K562 (cell line): Measurements from ENCODE around the gene AGPAT2. TPM values are rescaled to one million over a fixed set of nuclear protein-coding genes. Genes with fewer than 3 reads are reported as not detected.

Source experiments
- EGR1 ChIP-seq: fragments of 450-650 bp; conservative IDR thresholded peaks from 2 replicates; pipeline ENCODE4 v1.6.1; 2017; ENCODE audit warnings: mild to moderate bottlenecking
- JUNB ChIP-seq: fragments of 450-650 bp; formaldehyde crosslinking; conservative IDR thresholded peaks from 2 replicates; pipeline ENCODE4 v1.4.0; 2020; ENCODE audit warnings: mild to moderate bottlenecking
- STAG1 ChIP-seq: sonication (generic); formaldehyde crosslinking; IDR thresholded peaks from 2 replicates; pipeline ENCODE4 v1.5.0; 2020; ENCODE audit warnings: missing genetic modification reagents, borderline replicate concordance
- ZNF3 ChIP-seq: fragments of 250-450 bp; sonication (Bioruptor Pico); IDR thresholded peaks from 2 replicates; pipeline ENCODE4 v1.5.0; 2021; ENCODE audit warnings: mild to moderate bottlenecking, moderate library complexity
- polyA plus RNA-seq, 8 experiments: library from polyadenylated mRNA; depleted of rRNA in 4 of 8; stranded (reverse) in 5 of 8; unstranded in 3 of 8; fragments of >200 nt; fragmentation: Nextera tagmentation in 2 of 8; fragmentation: Illumina TruSeq in 1 of 8; extraction: Ambion mirVana in 2 of 8; extraction: Trizol in 1 of 8; gene quantifications; 2 replicates each; pipeline versions ENCODE4 v1.2.1 to v1.2.3, GENCODE V29; 2011 to 2014; ENCODE audit warnings: inconsistent platforms in 1 of 8, missing spikeins in 1 of 8
- total RNA-seq, 7 experiments: library from RNA; depleted of rRNA in 6 of 7; stranded (reverse); fragments of >200 nt in 6 of 7; fragmentation: Illumina TruSeq in 2 of 7; extraction: Trizol in 2 of 7; gene quantifications; 2 replicates each; pipeline versions ENCODE4 v1.2.1 to v1.2.3, GENCODE V29; 2011 to 2021; ENCODE audit warnings: low replicate concordance in 1 of 7
- TF ChIP-seq, protein P1 (sequence below): fragments of 450-650 bp; IDR thresholded peaks from 2 replicates; pipeline ENCODE4 v1.6.1; 2016; ENCODE audit warnings: low read depth
- TF ChIP-seq, protein P2 (sequence below), 3 experiments: fragments of 200-800 bp in 1 of 3; fragments of 250-450 bp in 1 of 3; fragments of 450-650 bp in 1 of 3; sonication (Bioruptor Pico) in 1 of 3; sonication (Bioruptor generic) in 1 of 3; formaldehyde crosslinking in 1 of 3; IDR thresholded peaks; 2 replicates each; pipeline versions ENCODE4 v1.6.1 to v1.8.0; 2016 to 2022; ENCODE audit warnings: mild to moderate bottlenecking in 2 of 3, missing genetic modification characterization in 2 of 3, missing compliant biosample characterization in 1 of 3, moderate library complexity in 1 of 3
- TF ChIP-seq, protein P3 (sequence below): fragments of 200-800 bp; sonication (Bioruptor generic); IDR thresholded peaks from 2 replicates; pipeline ENCODE4 v1.6.1; 2017; ENCODE audit warnings: missing genetic modification characterization, missing compliant biosample characterization
- TF ChIP-seq, protein P4 (sequence below): fragments of 250-450 bp; sonication (Bioruptor Pico); IDR thresholded peaks from 2 replicates; pipeline ENCODE4 v1.8.0; 2022; ENCODE audit warnings: moderate library complexity, mild to moderate bottlenecking, inconsistent platforms

The AGPAT2 gene
- total and polyA plus RNA-seq, 9 of the 15 experiments (the other 6 are each of a cell fraction or from before 2014, with no cell fraction given), result 0.13 to 54.5 (median 23.9) TPM

DNA sequence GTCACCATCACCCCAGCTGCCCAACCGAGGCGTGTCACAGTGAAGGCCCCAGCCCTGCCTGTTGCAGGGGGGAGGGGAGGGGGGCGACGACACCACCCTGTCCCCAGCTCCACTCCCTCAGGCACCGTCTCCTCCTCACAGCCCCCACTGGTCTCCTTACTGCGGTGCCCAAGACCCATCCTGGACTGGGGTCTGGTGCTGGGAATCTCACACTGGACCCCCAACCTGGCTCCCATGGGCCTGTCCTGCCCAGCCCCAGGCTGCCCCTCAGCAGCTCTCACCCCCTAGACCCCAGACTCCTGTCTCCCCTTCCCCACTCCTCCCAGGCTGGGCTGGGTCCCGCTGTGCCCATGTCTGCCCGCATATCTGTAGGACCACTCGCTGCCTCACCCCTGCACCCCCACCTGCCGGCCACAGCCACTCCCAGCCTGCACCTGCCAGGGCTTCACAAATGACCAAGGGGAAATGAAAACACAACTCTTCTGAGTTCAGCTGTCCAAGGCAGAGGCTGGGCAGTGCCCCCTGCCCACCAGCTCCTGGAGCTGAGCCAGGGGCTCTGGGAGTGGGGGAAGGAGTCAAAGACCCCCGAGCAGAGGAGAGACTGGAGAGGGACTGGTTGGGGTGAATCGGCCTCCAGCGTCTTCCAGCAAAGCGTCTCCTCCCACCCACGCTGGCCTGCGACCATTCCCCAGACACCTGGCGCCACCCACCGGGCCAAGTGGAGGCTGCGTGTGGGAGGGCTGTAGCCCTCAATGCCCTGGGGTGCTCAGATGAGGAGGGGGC lies 57.2 kb downstream of the AGPAT2 start (continued):
- TF ChIP-seq, protein P1, sequence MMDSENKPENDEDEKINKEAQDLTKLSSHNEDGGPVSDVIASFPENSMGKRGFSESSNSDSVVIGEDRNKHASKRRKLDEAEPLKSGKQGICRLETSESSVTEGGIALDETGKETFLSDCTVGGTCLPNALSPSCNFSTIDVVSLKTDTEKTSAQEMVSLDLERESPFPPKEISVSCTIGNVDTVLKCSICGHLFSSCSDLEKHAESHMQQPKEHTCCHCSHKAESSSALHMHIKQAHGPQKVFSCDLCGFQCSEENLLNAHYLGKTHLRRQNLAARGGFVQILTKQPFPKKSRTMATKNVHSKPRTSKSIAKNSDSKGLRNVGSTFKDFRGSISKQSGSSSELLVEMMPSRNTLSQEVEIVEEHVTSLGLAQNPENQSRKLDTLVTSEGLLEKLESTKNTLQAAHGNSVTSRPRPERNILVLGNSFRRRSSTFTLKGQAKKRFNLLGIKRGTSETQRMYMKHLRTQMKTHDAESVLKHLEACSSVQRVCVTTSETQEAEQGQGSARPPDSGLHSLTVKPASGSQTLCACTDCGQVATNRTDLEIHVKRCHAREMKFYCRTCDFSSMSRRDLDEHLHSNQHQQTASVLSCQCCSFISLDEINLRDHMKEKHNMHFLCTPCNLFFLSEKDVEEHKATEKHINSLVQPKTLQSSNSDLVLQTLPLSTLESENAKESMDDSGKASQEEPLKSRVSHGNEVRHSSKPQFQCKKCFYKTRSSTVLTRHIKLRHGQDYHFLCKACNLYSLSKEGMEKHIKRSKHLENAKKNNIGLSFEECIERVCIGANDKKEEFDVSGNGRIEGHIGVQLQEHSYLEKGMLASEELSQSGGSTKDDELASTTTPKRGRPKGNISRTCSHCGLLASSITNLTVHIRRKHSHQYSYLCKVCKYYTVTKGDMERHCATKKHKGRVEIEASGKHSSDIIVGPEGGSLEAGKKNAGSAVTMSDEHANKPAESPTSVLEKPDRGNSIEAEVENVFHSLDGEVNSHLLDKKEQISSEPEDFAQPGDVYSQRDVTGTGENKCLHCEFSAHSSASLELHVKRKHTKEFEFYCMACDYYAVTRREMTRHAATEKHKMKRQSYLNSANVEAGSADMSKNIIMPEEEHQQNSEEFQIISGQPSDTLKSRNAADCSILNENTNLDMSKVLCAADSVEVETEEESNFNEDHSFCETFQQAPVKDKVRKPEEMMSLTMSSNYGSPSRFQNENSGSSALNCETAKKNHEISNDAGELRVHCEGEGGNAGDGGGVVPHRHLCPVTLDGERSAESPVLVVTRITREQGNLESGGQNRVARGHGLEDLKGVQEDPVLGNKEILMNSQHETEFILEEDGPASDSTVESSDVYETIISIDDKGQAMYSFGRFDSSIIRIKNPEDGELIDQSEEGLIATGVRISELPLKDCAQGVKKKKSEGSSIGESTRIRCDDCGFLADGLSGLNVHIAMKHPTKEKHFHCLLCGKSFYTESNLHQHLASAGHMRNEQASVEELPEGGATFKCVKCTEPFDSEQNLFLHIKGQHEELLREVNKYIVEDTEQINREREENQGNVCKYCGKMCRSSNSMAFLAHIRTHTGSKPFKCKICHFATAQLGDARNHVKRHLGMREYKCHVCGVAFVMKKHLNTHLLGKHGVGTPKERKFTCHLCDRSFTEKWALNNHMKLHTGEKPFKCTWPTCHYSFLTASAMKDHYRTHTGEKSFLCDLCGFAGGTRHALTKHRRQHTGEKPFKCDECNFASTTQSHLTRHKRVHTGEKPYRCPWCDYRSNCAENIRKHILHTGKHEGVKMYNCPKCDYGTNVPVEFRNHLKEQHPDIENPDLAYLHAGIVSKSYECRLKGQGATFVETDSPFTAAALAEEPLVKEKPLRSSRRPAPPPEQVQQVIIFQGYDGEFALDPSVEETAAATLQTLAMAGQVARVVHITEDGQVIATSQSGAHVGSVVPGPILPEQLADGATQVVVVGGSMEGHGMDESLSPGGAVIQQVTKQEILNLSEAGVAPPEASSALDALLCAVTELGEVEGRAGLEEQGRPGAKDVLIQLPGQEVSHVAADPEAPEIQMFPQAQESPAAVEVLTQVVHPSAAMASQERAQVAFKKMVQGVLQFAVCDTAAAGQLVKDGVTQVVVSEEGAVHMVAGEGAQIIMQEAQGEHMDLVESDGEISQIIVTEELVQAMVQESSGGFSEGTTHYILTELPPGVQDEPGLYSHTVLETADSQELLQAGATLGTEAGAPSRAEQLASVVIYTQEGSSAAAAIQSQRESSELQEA, result no peak
- TF ChIP-seq, protein P2, sequence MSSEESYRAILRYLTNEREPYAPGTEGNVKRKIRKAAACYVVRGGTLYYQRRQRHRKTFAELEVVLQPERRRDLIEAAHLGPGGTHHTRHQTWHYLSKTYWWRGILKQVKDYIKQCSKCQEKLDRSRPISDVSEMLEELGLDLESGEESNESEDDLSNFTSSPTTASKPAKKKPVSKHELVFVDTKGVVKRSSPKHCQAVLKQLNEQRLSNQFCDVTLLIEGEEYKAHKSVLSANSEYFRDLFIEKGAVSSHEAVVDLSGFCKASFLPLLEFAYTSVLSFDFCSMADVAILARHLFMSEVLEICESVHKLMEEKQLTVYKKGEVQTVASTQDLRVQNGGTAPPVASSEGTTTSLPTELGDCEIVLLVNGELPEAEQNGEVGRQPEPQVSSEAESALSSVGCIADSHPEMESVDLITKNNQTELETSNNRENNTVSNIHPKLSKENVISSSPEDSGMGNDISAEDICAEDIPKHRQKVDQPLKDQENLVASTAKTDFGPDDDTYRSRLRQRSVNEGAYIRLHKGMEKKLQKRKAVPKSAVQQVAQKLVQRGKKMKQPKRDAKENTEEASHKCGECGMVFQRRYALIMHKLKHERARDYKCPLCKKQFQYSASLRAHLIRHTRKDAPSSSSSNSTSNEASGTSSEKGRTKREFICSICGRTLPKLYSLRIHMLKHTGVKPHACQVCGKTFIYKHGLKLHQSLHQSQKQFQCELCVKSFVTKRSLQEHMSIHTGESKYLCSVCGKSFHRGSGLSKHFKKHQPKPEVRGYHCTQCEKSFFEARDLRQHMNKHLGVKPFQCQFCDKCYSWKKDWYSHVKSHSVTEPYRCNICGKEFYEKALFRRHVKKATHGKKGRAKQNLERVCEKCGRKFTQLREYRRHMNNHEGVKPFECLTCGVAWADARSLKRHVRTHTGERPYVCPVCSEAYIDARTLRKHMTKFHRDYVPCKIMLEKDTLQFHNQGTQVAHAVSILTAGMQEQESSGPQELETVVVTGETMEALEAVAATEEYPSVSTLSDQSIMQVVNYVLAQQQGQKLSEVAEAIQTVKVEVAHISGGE (CRISPR knock-in tag; IDR thresholded peaks at IDR 0.05), result no peak
- peak; percentile 88; the same call in 1 of the 2 replicates for TF ChIP-seq STAG1 (CRISPR knock-in tag)
- TF ChIP-seq EGR1, result peak; percentile 90
- TF ChIP-seq, protein P3, sequence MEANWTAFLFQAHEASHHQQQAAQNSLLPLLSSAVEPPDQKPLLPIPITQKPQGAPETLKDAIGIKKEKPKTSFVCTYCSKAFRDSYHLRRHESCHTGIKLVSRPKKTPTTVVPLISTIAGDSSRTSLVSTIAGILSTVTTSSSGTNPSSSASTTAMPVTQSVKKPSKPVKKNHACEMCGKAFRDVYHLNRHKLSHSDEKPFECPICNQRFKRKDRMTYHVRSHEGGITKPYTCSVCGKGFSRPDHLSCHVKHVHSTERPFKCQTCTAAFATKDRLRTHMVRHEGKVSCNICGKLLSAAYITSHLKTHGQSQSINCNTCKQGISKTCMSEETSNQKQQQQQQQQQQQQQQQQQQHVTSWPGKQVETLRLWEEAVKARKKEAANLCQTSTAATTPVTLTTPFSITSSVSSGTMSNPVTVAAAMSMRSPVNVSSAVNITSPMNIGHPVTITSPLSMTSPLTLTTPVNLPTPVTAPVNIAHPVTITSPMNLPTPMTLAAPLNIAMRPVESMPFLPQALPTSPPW (CRISPR knock-in tag), result 0 out of 2 replicates have a peak, but pooled peaks have one; percentile 36
- TF ChIP-seq, protein P4, sequence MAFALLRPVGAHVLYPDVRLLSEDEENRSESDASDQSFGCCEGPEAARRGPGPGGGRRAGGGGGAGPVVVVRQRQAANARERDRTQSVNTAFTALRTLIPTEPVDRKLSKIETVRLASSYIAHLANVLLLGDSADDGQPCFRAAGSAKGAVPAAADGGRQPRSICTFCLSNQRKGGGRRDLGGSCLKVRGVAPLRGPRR (CRISPR knock-in tag), result no peak
- no peak for TF ChIP-seq JUNB (CRISPR knock-in tag)
- no peak for TF ChIP-seq ZNF3
